Peyer's patch (tissue), 4 donors: ENCODE measurements around the gene ADAMTS14. TPM values are rescaled to one million over a fixed set of nuclear protein-coding genes. Genes with fewer than 3 reads are reported as not detected.

Experiments used
- DNase-seq, 3 donors: peaks; one replicate each; pipeline ENCODE4 v3.0.0-alpha.2; 2017 to 2019
- H3K27ac ChIP-seq, 4 donors: fragments of 200-600 bp; sonication (generic); one replicate each; pipeline ENCODE4 v1.5.1; 2016 to 2019
- H3K27me3 ChIP-seq, 2 donors: fragments of 200-600 bp; sonication (generic); one replicate each; pipeline ENCODE4 v1.5.1; 2019
- H3K36me3 ChIP-seq, 3 donors: fragments of 200-600 bp; sonication (generic); one replicate each; pipeline ENCODE4 v1.5.1; 2016 to 2019
- H3K4me1 ChIP-seq, 4 donors: fragments of 200-600 bp; sonication (generic); one replicate each; pipeline ENCODE4 v1.5.1; 2016 to 2019
- H3K4me3 ChIP-seq, 4 donors: fragments of 200-600 bp; sonication (generic); 1 replicate in 3 of 4; 2 replicates in 1 of 4; pipeline ENCODE4 v1.5.1; 2016 to 2019; ENCODE audit warnings: mild to moderate bottlenecking in 1 of 4
- H3K9me3 ChIP-seq, 4 donors: fragments of 200-600 bp; sonication (generic); one replicate each; pipeline ENCODE4 v1.5.1; 2016 to 2019; ENCODE audit warnings: mild to moderate bottlenecking in 1 of 4
- CTCF ChIP-seq, 6 experiments: fragments of 450-650 bp in 4 of 6; fragments of 200-600 bp in 2 of 6; sonication (generic) in 1 of 6; IDR thresholded peaks; one replicate each; pipeline ENCODE4 v1.5.1; 2017 to 2019; ENCODE audit warnings: antibody characterized with exemption in 6 of 6, mild to moderate bottlenecking in 3 of 6, moderate library complexity in 1 of 6
- POLR2A ChIP-seq, 2 donors: fragments of 450-650 bp; IDR thresholded peaks; one replicate each; pipeline ENCODE4 v1.5.1; 2017; ENCODE audit warnings: antibody characterized with exemption in 2 of 2, mild to moderate bottlenecking in 2 of 2, moderate library complexity in 2 of 2
- total RNA-seq, 4 donors: library from RNA; depleted of rRNA; stranded (reverse); fragments of >200 nt; gene quantifications; one replicate each; pipeline ENCODE4 v1.1.0, GENCODE V29; 2016

ADAMTS14 gene
- total RNA-seq, 4 donors from 2014 or later: 2.3 to 10.7 (median 4.2) TPM

- H3K4me3 ChIP-seq: no peak overlapping the region
- H3K9me3 ChIP-seq: no peaks in the 10 kb centered on the region
- no peaks in the 10 kb centered on the region for H3K4me1 ChIP-seq
- H3K27ac ChIP-seq: no peak overlapping the region
- H3K27me3 ChIP-seq: no peaks in the 10 kb centered on the region
- no peak for TF ChIP-seq CTCF (IDR thresholded peaks at IDR 0.05)
- TF ChIP-seq POLR2A (IDR thresholded peaks at IDR 0.05): no peak
- DNase-seq: peak in 1 of 3 donors; percentile 34
- no peaks in the 10 kb centered on the region for H3K36me3 ChIP-seq
These were observed 79.0 kb downstream of the ADAMTS14 start for GRCh38 chr10:70751356-70751755.

- H3K4me1 ChIP-seq: no peaks in the 10 kb centered on the region
- TF ChIP-seq CTCF (IDR thresholded peaks at IDR 0.05) (no peak), POLR2A (IDR thresholded peaks at IDR 0.05) (no peak)
- H3K27me3 ChIP-seq: no peaks in the 10 kb centered on the region
These were observed 79.7 kb downstream of the ADAMTS14 start for GRCh38 chr10:70751991-70752390.

GRCh38 chr10:70752571-70752970 is 80.3 kb downstream of the ADAMTS14 start:
- H3K4me3 ChIP-seq: no peak overlapping the region
- TF ChIP-seq POLR2A (IDR thresholded peaks at IDR 0.05) (no peak), CTCF (IDR thresholded peaks at IDR 0.05) (no peak)
- H3K9me3 ChIP-seq: no peaks in the 10 kb centered on the region
- H3K36me3 ChIP-seq: no peaks in the 10 kb centered on the region
- DNase-seq: peak in 1 of 3 donors; percentile 33
- H3K27ac ChIP-seq: no peak overlapping the region
- no peaks in the 10 kb centered on the region for H3K4me1 ChIP-seq
- no peaks in the 10 kb centered on the region for H3K27me3 ChIP-seq

More at GRCh38 chr10:70751991-70752390, 79.7 kb downstream of the ADAMTS14 start:
- H3K4me3 ChIP-seq: no peak overlapping the region
- H3K27ac ChIP-seq: no peak overlapping the region
- H3K36me3 ChIP-seq: no peaks in the 10 kb centered on the region
- no peaks in the 10 kb centered on the region for H3K9me3 ChIP-seq
- peak in 1 of 3 donors; percentile 29 for DNase-seq

DNA sequence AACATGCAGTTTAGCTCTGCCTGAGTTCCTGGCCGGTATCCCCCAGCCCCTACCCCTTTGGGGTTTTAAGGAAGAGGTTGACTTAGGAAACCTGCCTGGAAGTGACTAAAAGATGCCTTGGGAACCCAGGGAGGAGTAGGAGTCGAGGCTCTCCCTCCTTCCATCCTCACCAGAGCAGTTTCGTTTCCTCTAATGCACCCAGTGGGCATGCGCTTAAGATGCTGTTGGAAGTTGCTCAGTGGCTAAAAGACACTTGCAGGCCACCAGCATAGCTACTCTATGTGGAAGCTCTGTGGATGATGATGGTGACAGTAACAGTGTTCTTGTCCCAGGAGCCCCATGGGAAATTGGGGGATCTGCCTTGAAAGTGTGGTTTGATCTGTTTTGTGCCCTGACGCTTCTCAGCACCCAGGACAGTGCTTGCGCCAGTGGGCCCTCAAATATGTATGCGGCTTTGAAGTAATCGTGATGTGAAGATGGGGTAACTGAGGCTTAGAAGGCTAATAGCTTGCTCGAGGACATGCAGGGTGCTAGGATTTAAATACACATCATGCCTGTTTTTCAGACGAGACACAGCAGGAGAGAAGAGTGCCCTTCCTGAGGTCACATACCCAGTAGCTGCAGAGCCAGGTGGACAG is 80.8 kb downstream of the ADAMTS14 start:
- DNase-seq: no peak
- Histone ChIP-seq H3K27ac (no peak overlapping the region), H3K27me3 (no peaks in the 10 kb centered on the region), H3K4me3 (no peak overlapping the region), H3K9me3 (no peaks in the 10 kb centered on the region), H3K4me1 (no peaks in the 10 kb centered on the region), H3K36me3 (no peaks in the 10 kb centered on the region)
- no peak for TF ChIP-seq CTCF (IDR thresholded peaks at IDR 0.05)
- no peak for TF ChIP-seq POLR2A (IDR thresholded peaks at IDR 0.05)

DNA sequence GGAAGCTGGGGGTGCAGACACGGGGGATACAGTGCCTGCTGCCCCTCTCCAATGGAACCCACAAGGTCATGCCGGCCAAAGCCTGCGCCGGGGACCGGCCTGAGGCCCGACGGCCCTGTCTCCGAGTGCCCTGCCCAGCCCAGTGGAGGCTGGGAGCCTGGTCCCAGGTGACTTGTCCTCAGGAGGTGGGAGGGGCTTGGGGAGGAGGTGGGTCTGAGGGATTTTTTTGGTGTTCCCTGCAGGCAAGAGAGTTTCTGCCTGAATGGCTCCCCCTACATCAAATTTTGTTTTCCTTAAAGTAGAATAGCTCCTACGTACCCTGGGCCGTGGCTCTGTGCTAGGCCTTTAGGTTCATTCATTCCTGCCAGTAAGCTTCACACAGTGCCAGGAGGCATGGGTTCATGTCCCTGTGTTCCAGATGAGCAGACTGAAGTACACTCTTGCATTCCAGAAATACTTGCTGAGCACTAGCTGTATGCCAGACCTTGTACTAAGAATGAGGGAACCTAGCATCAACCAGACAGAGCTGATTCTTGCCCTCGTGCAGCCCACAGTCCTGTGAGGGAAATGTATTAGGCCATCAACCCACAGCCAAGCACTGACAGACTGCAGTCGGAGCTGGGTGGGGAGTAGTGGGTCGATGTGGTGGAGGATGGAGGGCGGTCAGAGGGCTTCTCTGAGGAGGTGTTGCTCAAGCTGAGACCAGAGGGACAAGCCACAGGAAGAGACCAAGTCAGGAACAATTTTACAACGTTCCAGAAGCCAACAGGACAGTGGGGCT is 81.7 kb downstream of the ADAMTS14 start:
- H3K36me3 ChIP-seq: no peaks in the 10 kb centered on the region
- H3K9me3 ChIP-seq: no peaks in the 10 kb centered on the region
- peak in 1 of 3 donors; percentile 42 for DNase-seq
- no peaks in the 10 kb centered on the region for H3K4me1 ChIP-seq
- H3K27ac ChIP-seq: no peak overlapping the region
- no peaks in the 10 kb centered on the region for H3K27me3 ChIP-seq
- H3K4me3 ChIP-seq: no peak overlapping the region
- no peak for TF ChIP-seq CTCF (IDR thresholded peaks at IDR 0.05)
- no peak for TF ChIP-seq POLR2A (IDR thresholded peaks at IDR 0.05)
